A673 (cell line): ENCODE measurements around the gene ADA.

ENCODE experiments used
- EZH2 ChIP-seq: fragments of 200-600 bp; sonication (generic); IDR thresholded peaks from 2 replicates; pipeline ENCODE4 v1.6.1; 2017; ENCODE audit warnings: borderline replicate concordance, low read depth, mild to moderate bottlenecking, mixed read lengths, antibody characterized with exemption, low read length; ENCODE audit not compliant: poor library complexity, severe bottlenecking
- TF ChIP-seq, protein P1 (sequence below): fragments of 300-800, 200-600 bp; sonication (generic); conservative IDR thresholded peaks from 2 replicates; pipeline ENCODE4 v1.5.1; 2017; ENCODE audit warnings: low read depth, mild to moderate bottlenecking, antibody characterized with exemption, low read length, moderate library complexity, mixed read lengths

DNA sequence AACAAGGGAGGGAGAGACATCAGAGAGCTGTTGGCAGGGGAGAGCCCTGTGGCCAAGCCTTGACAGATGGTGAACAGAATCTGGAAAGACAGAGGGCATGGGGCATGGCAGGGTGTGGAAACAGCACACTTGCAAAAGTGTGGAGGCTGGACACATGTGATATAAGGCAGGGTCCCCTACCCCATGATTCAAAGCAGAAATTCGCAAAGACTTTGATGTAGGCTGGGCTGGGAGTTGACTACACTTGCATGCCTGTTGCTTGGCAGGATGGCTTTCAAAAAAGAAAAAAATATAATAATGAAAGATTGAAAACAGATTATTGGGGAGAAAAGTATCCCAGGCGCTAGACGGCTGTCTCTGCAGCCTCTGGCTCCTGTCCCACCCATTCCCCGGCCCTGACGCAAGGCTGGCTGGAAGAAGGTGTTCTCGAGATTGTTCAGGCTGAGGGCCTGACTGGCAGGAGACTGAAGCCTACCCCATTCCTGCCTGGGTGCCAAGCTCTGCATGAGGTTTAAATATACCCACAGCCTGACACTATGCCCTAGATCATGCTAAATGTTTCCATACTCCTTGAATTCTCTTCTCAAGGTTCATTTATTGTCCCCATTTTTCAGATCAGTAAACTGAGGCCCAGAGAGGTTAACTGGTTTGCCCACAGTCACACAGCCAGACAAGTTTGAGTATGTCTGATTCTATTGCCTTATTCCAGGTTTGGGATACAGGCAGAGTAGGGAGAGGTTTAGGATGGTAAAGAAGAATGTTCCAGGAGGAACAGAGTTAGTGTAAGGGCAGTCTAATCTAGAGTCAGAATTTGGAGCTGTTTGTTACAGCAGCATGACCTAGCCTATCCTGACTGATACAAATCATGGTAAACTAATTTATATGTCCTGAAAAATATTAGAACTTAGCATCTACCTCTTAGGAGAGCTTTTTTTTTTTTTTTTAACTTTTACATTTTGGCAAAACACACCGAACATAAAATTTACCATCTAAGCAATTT is 40.2 kb upstream of the ADA start:
- TF ChIP-seq, protein P1, sequence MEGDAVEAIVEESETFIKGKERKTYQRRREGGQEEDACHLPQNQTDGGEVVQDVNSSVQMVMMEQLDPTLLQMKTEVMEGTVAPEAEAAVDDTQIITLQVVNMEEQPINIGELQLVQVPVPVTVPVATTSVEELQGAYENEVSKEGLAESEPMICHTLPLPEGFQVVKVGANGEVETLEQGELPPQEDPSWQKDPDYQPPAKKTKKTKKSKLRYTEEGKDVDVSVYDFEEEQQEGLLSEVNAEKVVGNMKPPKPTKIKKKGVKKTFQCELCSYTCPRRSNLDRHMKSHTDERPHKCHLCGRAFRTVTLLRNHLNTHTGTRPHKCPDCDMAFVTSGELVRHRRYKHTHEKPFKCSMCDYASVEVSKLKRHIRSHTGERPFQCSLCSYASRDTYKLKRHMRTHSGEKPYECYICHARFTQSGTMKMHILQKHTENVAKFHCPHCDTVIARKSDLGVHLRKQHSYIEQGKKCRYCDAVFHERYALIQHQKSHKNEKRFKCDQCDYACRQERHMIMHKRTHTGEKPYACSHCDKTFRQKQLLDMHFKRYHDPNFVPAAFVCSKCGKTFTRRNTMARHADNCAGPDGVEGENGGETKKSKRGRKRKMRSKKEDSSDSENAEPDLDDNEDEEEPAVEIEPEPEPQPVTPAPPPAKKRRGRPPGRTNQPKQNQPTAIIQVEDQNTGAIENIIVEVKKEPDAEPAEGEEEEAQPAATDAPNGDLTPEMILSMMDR, result no peak
- no peak for TF ChIP-seq EZH2
